ENCODE results near the gene DCDC1.

Gene DCDC1

GRCh38 chr11:30861064-30861463, 508.5 kb downstream of the DCDC1 start:
- Histone ChIP-seq H3K36me3 (ENCODE audit: control insufficient read depth, insufficient read depth, low read length, severe bottlenecking) (no peaks in the 10 kb centered on the region), H3K4me3 (ENCODE audit: low read length) (no peak overlapping the region), H3K27me3 (replicated peaks; ENCODE audit: control insufficient read depth, insufficient read depth, low read length) (peaks cover 15% of the 10 kb centered on the region), H3K9ac (ENCODE audit: low read length) (no peak overlapping the region), H3K4me1 (ENCODE audit: control insufficient read depth, insufficient read depth, low read length) (no peaks in the 10 kb centered on the region), H3K9me3 (ENCODE audit: control insufficient read depth, low read length) (no peaks in the 10 kb centered on the region)
- DNase-seq (ENCODE audit: low read depth): no peak

GRCh38 chr11:30860146-30860545, 509.4 kb downstream of the DCDC1 start:
- Histone ChIP-seq H3K36me3 (ENCODE audit: control insufficient read depth, insufficient read depth, low read length, severe bottlenecking) (no peaks in the 10 kb centered on the region), H3K27me3 (replicated peaks; ENCODE audit: control insufficient read depth, insufficient read depth, low read length) (peaks cover 15% of the 10 kb centered on the region), H3K4me1 (ENCODE audit: control insufficient read depth, insufficient read depth, low read length) (no peaks in the 10 kb centered on the region), H3K9ac (ENCODE audit: low read length) (no peak overlapping the region), H3K9me3 (ENCODE audit: control insufficient read depth, low read length) (no peaks in the 10 kb centered on the region), H3K4me3 (ENCODE audit: low read length) (no peak overlapping the region)
- no peak for DNase-seq (ENCODE audit: low read depth)

- Histone ChIP-seq H3K4me3 (ENCODE audit: low read length) (no peak overlapping the region), H3K4me1 (ENCODE audit: control insufficient read depth, insufficient read depth, low read length) (no peaks in the 10 kb centered on the region), H3K27me3 (replicated peaks; ENCODE audit: control insufficient read depth, insufficient read depth, low read length) (peaks cover 18% of the 10 kb centered on the region), H3K9me3 (ENCODE audit: control insufficient read depth, low read length) (no peaks in the 10 kb centered on the region), H3K36me3 (ENCODE audit: control insufficient read depth, insufficient read depth, low read length, severe bottlenecking) (no peaks in the 10 kb centered on the region), H3K9ac (ENCODE audit: low read length) (no peak overlapping the region)
- no peak for DNase-seq (ENCODE audit: low read depth)
Measured at GRCh38 chr11:30859669-30860068, 509.9 kb downstream of the DCDC1 start.

- DNase-seq (ENCODE audit: low read depth): peak; percentile 59
- Histone ChIP-seq H3K9ac (ENCODE audit: low read length) (no peak overlapping the region), H3K27me3 (replicated peaks; ENCODE audit: control insufficient read depth, insufficient read depth, low read length) (peaks cover 26% of the 10 kb centered on the region), H3K4me3 (ENCODE audit: low read length) (no peak overlapping the region), H3K36me3 (ENCODE audit: control insufficient read depth, insufficient read depth, low read length, severe bottlenecking) (no peaks in the 10 kb centered on the region), H3K4me1 (ENCODE audit: control insufficient read depth, insufficient read depth, low read length) (no peaks in the 10 kb centered on the region), H3K9me3 (ENCODE audit: control insufficient read depth, low read length) (no peaks in the 10 kb centered on the region)
Measured at GRCh38 chr11:30855383-30856006, 514.0 kb downstream of the DCDC1 start.

- no peak for DNase-seq (ENCODE audit: low read depth)
- no peak overlapping the region for H3K9ac ChIP-seq (ENCODE audit: low read length)
- H3K4me1 ChIP-seq (ENCODE audit: control insufficient read depth, insufficient read depth, low read length): no peaks in the 10 kb centered on the region
- no peaks in the 10 kb centered on the region for H3K9me3 ChIP-seq (ENCODE audit: control insufficient read depth, low read length)
- H3K36me3 ChIP-seq (ENCODE audit: control insufficient read depth, insufficient read depth, low read length, severe bottlenecking): no peaks in the 10 kb centered on the region
- no peak overlapping the region for H3K4me3 ChIP-seq (ENCODE audit: low read length)
- peaks cover 20% of the 10 kb centered on the region for H3K27me3 ChIP-seq (replicated peaks; ENCODE audit: control insufficient read depth, insufficient read depth, low read length)
Measured at GRCh38 chr11:30853439-30853838, 516.1 kb downstream of the DCDC1 start.

- Histone ChIP-seq H3K9me3 (ENCODE audit: control insufficient read depth, low read length) (peaks cover 5% of the 10 kb centered on the region), H3K27me3 (replicated peaks; ENCODE audit: control insufficient read depth, insufficient read depth, low read length) (peaks cover 16% of the 10 kb centered on the region), H3K4me3 (ENCODE audit: low read length) (no peak overlapping the region), H3K9ac (ENCODE audit: low read length) (no peak overlapping the region), H3K36me3 (ENCODE audit: control insufficient read depth, insufficient read depth, low read length, severe bottlenecking) (no peaks in the 10 kb centered on the region), H3K4me1 (ENCODE audit: control insufficient read depth, insufficient read depth, low read length) (no peaks in the 10 kb centered on the region)
- DNase-seq (ENCODE audit: low read depth): no peak
Measured at GRCh38 chr11:30852645-30853044, 516.9 kb downstream of the DCDC1 start.

GRCh38 chr11:30852091-30852490, 517.4 kb downstream of the DCDC1 start:
- no peak overlapping the region for H3K9ac ChIP-seq (ENCODE audit: low read length)
- DNase-seq (ENCODE audit: low read depth): no peak
- peaks cover 11% of the 10 kb centered on the region for H3K9me3 ChIP-seq (ENCODE audit: control insufficient read depth, low read length)
- H3K27me3 ChIP-seq (replicated peaks; ENCODE audit: control insufficient read depth, insufficient read depth, low read length): peaks cover 16% of the 10 kb centered on the region
- H3K4me3 ChIP-seq (ENCODE audit: low read length): no peak overlapping the region
- H3K4me1 ChIP-seq (ENCODE audit: control insufficient read depth, insufficient read depth, low read length): no peaks in the 10 kb centered on the region
- no peaks in the 10 kb centered on the region for H3K36me3 ChIP-seq (ENCODE audit: control insufficient read depth, insufficient read depth, low read length, severe bottlenecking)

GRCh38 chr11:30837252-30837651, 532.3 kb downstream of the DCDC1 start:
- peaks cover 10% of the 10 kb centered on the region for H3K9me3 ChIP-seq (ENCODE audit: control insufficient read depth, low read length)
- H3K36me3 ChIP-seq (ENCODE audit: control insufficient read depth, insufficient read depth, low read length, severe bottlenecking): no peaks in the 10 kb centered on the region
- H3K4me1 ChIP-seq (ENCODE audit: control insufficient read depth, insufficient read depth, low read length): no peaks in the 10 kb centered on the region
- DNase-seq (ENCODE audit: low read depth): no peak
- no peak overlapping the region for H3K9ac ChIP-seq (ENCODE audit: low read length)
- H3K4me3 ChIP-seq (ENCODE audit: low read length): no peak overlapping the region
- no peaks in the 10 kb centered on the region for H3K27me3 ChIP-seq (replicated peaks; ENCODE audit: control insufficient read depth, insufficient read depth, low read length)

- no peak for DNase-seq (ENCODE audit: low read depth)
- peaks cover 14% of the 10 kb centered on the region for H3K27me3 ChIP-seq (replicated peaks; ENCODE audit: control insufficient read depth, insufficient read depth, low read length)
- peaks cover 10% of the 10 kb centered on the region for H3K9me3 ChIP-seq (ENCODE audit: control insufficient read depth, low read length)
- no peaks in the 10 kb centered on the region for H3K36me3 ChIP-seq (ENCODE audit: control insufficient read depth, insufficient read depth, low read length, severe bottlenecking)
- H3K4me3 ChIP-seq (ENCODE audit: low read length): no peak overlapping the region
- H3K9ac ChIP-seq (ENCODE audit: low read length): no peak overlapping the region
- H3K4me1 ChIP-seq (ENCODE audit: control insufficient read depth, insufficient read depth, low read length): no peaks in the 10 kb centered on the region
Measured at GRCh38 chr11:30832831-30833230, 536.7 kb downstream of the DCDC1 start.

- Histone ChIP-seq H3K27me3 (replicated peaks; ENCODE audit: control insufficient read depth, insufficient read depth, low read length) (peaks cover 16% of the 10 kb centered on the region), H3K9me3 (ENCODE audit: control insufficient read depth, low read length) (peaks cover 7% of the 10 kb centered on the region), H3K4me3 (ENCODE audit: low read length) (no peak overlapping the region), H3K9ac (ENCODE audit: low read length) (no peak overlapping the region), H3K4me1 (ENCODE audit: control insufficient read depth, insufficient read depth, low read length) (no peaks in the 10 kb centered on the region), H3K36me3 (ENCODE audit: control insufficient read depth, insufficient read depth, low read length, severe bottlenecking) (no peaks in the 10 kb centered on the region)
- DNase-seq (ENCODE audit: low read depth): no peak
Measured at GRCh38 chr11:30830681-30831080, 538.9 kb downstream of the DCDC1 start.

GRCh38 chr11:30826911-30827310, 542.6 kb downstream of the DCDC1 start:
- H3K9ac ChIP-seq (ENCODE audit: low read length): no peak overlapping the region
- H3K27me3 ChIP-seq (replicated peaks; ENCODE audit: control insufficient read depth, insufficient read depth, low read length): peaks cover 16% of the 10 kb centered on the region
- no peaks in the 10 kb centered on the region for H3K4me1 ChIP-seq (ENCODE audit: control insufficient read depth, insufficient read depth, low read length)
- H3K4me3 ChIP-seq (ENCODE audit: low read length): no peak overlapping the region
- H3K36me3 ChIP-seq (ENCODE audit: control insufficient read depth, insufficient read depth, low read length, severe bottlenecking): no peaks in the 10 kb centered on the region
- no peaks in the 10 kb centered on the region for H3K9me3 ChIP-seq (ENCODE audit: control insufficient read depth, low read length)
- DNase-seq (ENCODE audit: low read depth): no peak

GRCh38 chr11:30825723-30826122, 543.8 kb downstream of the DCDC1 start:
- Histone ChIP-seq H3K4me1 (ENCODE audit: control insufficient read depth, insufficient read depth, low read length) (no peaks in the 10 kb centered on the region), H3K36me3 (ENCODE audit: control insufficient read depth, insufficient read depth, low read length, severe bottlenecking) (no peaks in the 10 kb centered on the region), H3K9ac (ENCODE audit: low read length) (no peak overlapping the region), H3K9me3 (ENCODE audit: control insufficient read depth, low read length) (no peaks in the 10 kb centered on the region), H3K4me3 (ENCODE audit: low read length) (no peak overlapping the region), H3K27me3 (replicated peaks; ENCODE audit: control insufficient read depth, insufficient read depth, low read length) (peaks cover 9% of the 10 kb centered on the region)
- DNase-seq (ENCODE audit: low read depth): no peak
